PC-3 (cell line): ENCODE results near the gene NPY5R.
A peak's percentile ranks its signal among the peaks of the same experiment; 100 is the strongest.

Experiments
- CTCF ChIP-seq: fragments of 300-600 bp; sonication (generic); conservative IDR thresholded peaks from 2 replicates; pipeline ENCODE4 v1.5.1; 2017; ENCODE audit warnings: antibody characterized with exemption, low read depth, mild to moderate bottlenecking, low read length
- EZH2 ChIP-seq: fragments of 300-600 bp; sonication (generic); IDR thresholded peaks from one replicate; pipeline ENCODE4 v1.6.1; 2017; ENCODE audit warnings: antibody characterized with exemption, mild to moderate bottlenecking, low read length; ENCODE audit not compliant: unreplicated experiment

- TF ChIP-seq CTCF (no peak), EZH2 (peak; percentile 60)
Observed at GRCh38 chr4:163331629-163332376, 11.9 kb upstream of the NPY5R start.
